Activated T-helper 17 cell treated with anti-CD3 and anti-CD28 coated beads, Interleukin-2, amount 50 U/mL, for 72 hours (primary cell): Measurements from ENCODE around the gene CPEB3. TPM values are rescaled to one million over a fixed set of nuclear protein-coding genes. Genes with fewer than 3 reads are reported as not detected.

Experiments
- ATAC-seq: fragments of 150-1000 bp; cut with Tn5 transposase; replicated peaks from 2 replicates; pipeline ENCODE4 v1.10.0; 2021; ENCODE audit warnings: mild to moderate bottlenecking, moderate library complexity
- H3K27ac Mint-ChIP-seq: one replicate; pipeline ENCODE4 v1.8.0; 2022; ENCODE audit warnings: mixed read lengths
- H3K27me3 Mint-ChIP-seq: one replicate; pipeline ENCODE4 v1.8.0; 2022; ENCODE audit warnings: mixed read lengths
- H3K36me3 Mint-ChIP-seq: one replicate; pipeline ENCODE4 v1.8.0; 2022; ENCODE audit warnings: low read depth, mild to moderate bottlenecking, mixed read lengths
- H3K4me1 Mint-ChIP-seq: one replicate; pipeline ENCODE4 v1.8.0; 2022; ENCODE audit warnings: mixed read lengths
- H3K4me3 Mint-ChIP-seq: one replicate; pipeline ENCODE4 v1.8.0; 2022; ENCODE audit warnings: mild to moderate bottlenecking, mixed read lengths
- H3K9me3 Mint-ChIP-seq: one replicate; pipeline ENCODE4 v1.8.0; 2022; ENCODE audit warnings: mixed read lengths
- total RNA-seq, 2 donors: library from RNA; stranded (reverse); gene quantifications; one replicate each; pipeline ENCODE4 v1.2.3, GENCODE V29; 2022

CPEB3 gene
- total RNA-seq, 2 donors from 2014 or later, result 2.1 to 2.9 TPM

DNA sequence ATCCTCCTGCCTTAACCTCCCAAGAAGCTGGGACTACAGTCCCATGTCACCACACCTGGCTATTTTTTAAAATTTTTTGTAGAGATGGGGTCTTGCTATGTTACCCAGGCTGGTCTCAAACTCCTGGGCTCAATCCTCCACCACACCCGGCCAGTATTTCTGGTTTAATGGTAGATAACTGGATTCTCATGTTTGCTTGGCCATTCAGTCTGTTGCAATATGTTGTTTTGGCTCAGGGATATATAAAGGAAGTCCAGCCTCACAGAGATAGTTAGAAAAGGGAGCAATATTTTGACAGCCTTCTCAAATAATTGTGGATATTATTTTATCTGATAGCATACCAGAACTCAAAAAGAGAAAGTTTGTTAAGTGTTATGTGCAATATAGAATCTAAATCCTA, 284.9 kb downstream of the CPEB3 start:
- Mint-ChIP-seq H3K27me3 (no peaks in the 10 kb centered on the region), H3K4me3 (no peak overlapping the region), H3K27ac (no peak overlapping the region), H3K4me1 (peaks cover 5% of the 10 kb centered on the region), H3K9me3 (peaks cover under 1% of the 10 kb centered on the region), H3K36me3 (peaks cover 95% of the 10 kb centered on the region)
- no peak for ATAC-seq

GRCh38 chr10:92003258-92003657, 287.6 kb downstream of the CPEB3 start:
- H3K36me3 Mint-ChIP-seq, result peaks cover 96% of the 10 kb centered on the region
- H3K4me3 Mint-ChIP-seq, result no peak overlapping the region
- no peak overlapping the region for H3K27ac Mint-ChIP-seq
- H3K27me3 Mint-ChIP-seq, result no peaks in the 10 kb centered on the region
- ATAC-seq, result no peak
- peaks cover 4% of the 10 kb centered on the region for H3K9me3 Mint-ChIP-seq
- no peaks in the 10 kb centered on the region for H3K4me1 Mint-ChIP-seq

GRCh38 chr10:92001995-92002394, 288.9 kb downstream of the CPEB3 start:
- Mint-ChIP-seq H3K4me1 (no peaks in the 10 kb centered on the region), H3K4me3 (no peak overlapping the region), H3K27ac (no peak overlapping the region), H3K9me3 (peaks cover 4% of the 10 kb centered on the region), H3K27me3 (no peaks in the 10 kb centered on the region), H3K36me3 (peaks cover 96% of the 10 kb centered on the region)
- no peak for ATAC-seq

GRCh38 chr10:92001581-92001980, 289.3 kb downstream of the CPEB3 start:
- Mint-ChIP-seq H3K9me3 (peaks cover 4% of the 10 kb centered on the region), H3K36me3 (peaks cover 96% of the 10 kb centered on the region)
- ATAC-seq, result no peak

More at GRCh38 chr10:92001581-92001980, 289.3 kb downstream of the CPEB3 start:
- Mint-ChIP-seq H3K4me3 (no peak overlapping the region), H3K4me1 (no peaks in the 10 kb centered on the region), H3K27me3 (no peaks in the 10 kb centered on the region), H3K27ac (no peak overlapping the region)

Other genes starting within 250 kb of the CPEB3 start
- gene MARCHF5, start 89 bp upstream of the CPEB3 start, total RNA-seq, result 10 to 100 TPM; 28.7 to 31.6 TPM